Daoy (cell line): ENCODE measurements around the gene MMS22L. TPM values are rescaled to one million over a fixed set of nuclear protein-coding genes. Genes with fewer than 3 reads are reported as not detected.

Source experiments
- DNase-seq: peaks from one replicate; pipeline ENCODE4 v3.0.0-alpha.2; 2015; ENCODE audit warnings: low read depth
- total RNA-seq: library from RNA; depleted of rRNA; stranded (reverse); fragments of >200 nt; shearing (Covaris generic); gene quantifications from 2 replicates; pipeline ENCODE4 v1.2.3, GENCODE V29; 2014; rRNA removed

Gene MMS22L
- total RNA-seq: 28.4 and 33.1 TPM in 2 replicates

GRCh38 chr6:97282726-97283617 lies at the start of gene MMS22L:
MMS22L (minus strand) TSS chr6:97283216; CDS start chr6:97282477, 739 bp downstream.
- DNase-seq: peak; percentile 94

GRCh38 chr6:97322811-97323210 lies 39.8 kb upstream of the MMS22L start:
- no peak for DNase-seq

GRCh38 chr6:97322226-97322625 lies 39.2 kb upstream of the MMS22L start:
- no peak for DNase-seq

GRCh38 chr6:97316978-97317377 lies 34.0 kb upstream of the MMS22L start:
- no peak for DNase-seq

GRCh38 chr6:97312241-97312640 lies 29.2 kb upstream of the MMS22L start:
- no peak for DNase-seq

GRCh38 chr6:97306544-97307320 lies 23.7 kb upstream of the MMS22L start:
- DNase-seq: no peak

GRCh38 chr6:97305414-97306066 lies 22.5 kb upstream of the MMS22L start:
- no peak for DNase-seq

- no peak for DNase-seq
These were observed 21.7 kb upstream of the MMS22L start for GRCh38 chr6:97304701-97305100.

GRCh38 chr6:97294451-97294850 lies 11.4 kb upstream of the MMS22L start:
- DNase-seq: no peak

- DNase-seq: no peak
These were observed 10.2 kb upstream of the MMS22L start for GRCh38 chr6:97293198-97293696.

GRCh38 chr6:97292671-97293070 lies 9.7 kb upstream of the MMS22L start:
- no peak for DNase-seq

- no peak for DNase-seq
These were observed 8.9 kb upstream of the MMS22L start for GRCh38 chr6:97291896-97292295.

GRCh38 chr6:97289332-97289731 lies 6.3 kb upstream of the MMS22L start:
- DNase-seq: no peak

- no peak for DNase-seq
These were observed 5.2 kb upstream of the MMS22L start for GRCh38 chr6:97288188-97288587.

GRCh38 chr6:97282238-97282725 lies 734 bp downstream of the MMS22L start:
- DNase-seq: peak; percentile 2

GRCh38 chr6:97280766-97281165 lies 2.2 kb downstream of the MMS22L start:
- no peak for DNase-seq

GRCh38 chr6:97275804-97276203 lies 7.2 kb downstream of the MMS22L start:
- no peak for DNase-seq

GRCh38 chr6:97269821-97270220 lies 13.2 kb downstream of the MMS22L start:
- no peak for DNase-seq

GRCh38 chr6:97262676-97263075 lies 20.3 kb downstream of the MMS22L start:
- no peak for DNase-seq

GRCh38 chr6:97246842-97247241 lies 36.2 kb downstream of the MMS22L start:
- DNase-seq: no peak

GRCh38 chr6:97240222-97240621 lies 42.8 kb downstream of the MMS22L start:
- peak; percentile 36 for DNase-seq

- DNase-seq: no peak
These were observed 51.1 kb downstream of the MMS22L start for GRCh38 chr6:97231911-97232310.
